H1 (cell line): Measurements from ENCODE around the gene RHD.
"Not testable (repeated sequence)": the region's sequence is repeated elsewhere in the genome, so short reads cannot be mapped to it uniquely, and the experiment has no call there.

Experiments used
- CEBPB ChIP-seq: IDR thresholded peaks from 2 replicates; pipeline ENCODE4 v1.6.1; 2012; ENCODE audit warnings: low read depth, low read length
- CHD7 ChIP-seq: fragments of 300-600 bp; sonication (generic); IDR thresholded peaks from 2 replicates; pipeline ENCODE4 v1.7.1; 2012; ENCODE audit warnings: low read length, moderate library complexity, mild to moderate bottlenecking, inconsistent platforms; ENCODE audit not compliant: insufficient replicate concordance
- NRF1 ChIP-seq: IDR thresholded peaks from 2 replicates; pipeline ENCODE4 v1.6.1; 2011; ENCODE audit warnings: mild to moderate bottlenecking, low read depth, low read length, improper control_type of control experiment
- POLR2A ChIP-seq, 2 experiments: IDR thresholded peaks; 1 replicate in 1 of 2; 2 replicates in 1 of 2; pipeline ENCODE4 v1.6.1; 2011; ENCODE audit warnings: low read depth in 2 of 2, low read length in 2 of 2, mild to moderate bottlenecking in 2 of 2; ENCODE audit errors: control extremely low read depth in 1 of 2
- RAD21 ChIP-seq, 2 experiments: IDR thresholded peaks in 1 of 2; conservative IDR thresholded peaks in 1 of 2; 2 replicates each; pipeline ENCODE4 v1.6.1; 2011; ENCODE audit warnings: low read depth in 2 of 2, low read length in 2 of 2, improper control_type of control experiment in 1 of 2, inconsistent platforms in 1 of 2, mild to moderate bottlenecking in 1 of 2, moderate library complexity in 1 of 2
- RBBP5 ChIP-seq: IDR thresholded peaks from 2 replicates; pipeline ENCODE4 v1.7.1; 2012; ENCODE audit warnings: low read depth, mild to moderate bottlenecking, inconsistent platforms, low read length, moderate library complexity, borderline replicate concordance

DNA sequence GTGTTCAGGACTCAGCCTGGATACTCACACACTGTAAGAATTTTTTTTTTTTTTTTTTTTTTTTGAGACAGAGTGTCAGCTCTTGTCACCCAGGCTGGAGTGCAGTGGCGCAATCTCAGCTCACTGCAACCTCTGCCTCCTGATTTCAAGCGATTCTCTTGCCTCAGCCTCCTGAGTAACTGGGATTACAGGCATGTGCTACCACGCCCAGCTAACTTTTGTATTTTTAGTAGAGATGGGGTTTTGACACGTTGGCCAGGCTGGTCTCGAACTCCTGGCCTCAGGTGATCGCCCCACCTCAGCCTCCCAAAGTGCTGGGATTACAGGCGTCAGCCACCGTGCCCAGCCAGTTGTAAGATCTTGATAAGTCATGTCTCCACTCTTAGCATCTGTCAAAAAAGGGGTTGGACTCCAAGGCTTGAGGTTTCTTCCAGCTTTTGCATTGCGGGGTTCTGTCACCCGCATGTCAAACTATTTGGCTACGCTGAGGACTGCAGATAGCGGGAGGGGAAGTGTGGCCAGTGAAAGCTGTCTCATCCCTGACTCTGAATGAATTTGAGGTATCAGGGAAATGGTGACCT, 97.5 kb downstream of the RHD start:
- not testable (repeated sequence) for TF ChIP-seq CHD7; RAD21 (IDR thresholded peaks at IDR 0.05 in 1 of 2, conservative IDR thresholded peaks at IDR 0.05 in 1 of 2; ENCODE audit: low read depth in 2 of 2, low read length in 2 of 2); RBBP5; NRF1; CEBPB; POLR2A (IDR thresholded peaks at IDR 0.05; ENCODE audit: control extremely low read depth in 1 of 2, low read depth in 2 of 2, low read length in 2 of 2)
